CD14-positive monocyte (primary cell): ENCODE results near the gene MAP1LC3B. TPM values are rescaled to one million over a fixed set of nuclear protein-coding genes. Genes with fewer than 3 reads are reported as not detected.

Source experiments
- DNase-seq, 3 donors: peaks; one replicate each; pipeline ENCODE4 v3.0.0-alpha.2; 2011 to 2022
- H2AFZ ChIP-seq: 2 replicates; pipeline ENCODE4 v1.6.0; 2012; ENCODE audit warnings: mild to moderate bottlenecking, low read depth, low read length, inconsistent platforms; ENCODE audit not compliant: insufficient read depth, poor library complexity, severe bottlenecking
- H3K27ac ChIP-seq, 2 donors: 1 replicate in 1 of 2; 2 replicates in 1 of 2; pipeline ENCODE4 v1.5.1; 2012 to 2013; ENCODE audit warnings: low read length in 2 of 2, control low read depth in 1 of 2, inconsistent platforms in 1 of 2, low read depth in 1 of 2, mild to moderate bottlenecking in 1 of 2
- H3K27me3 ChIP-seq, 2 donors: one replicate each; pipeline versions ENCODE4 v1.6.0 to v1.6.1; 2011 to 2013; ENCODE audit warnings: low read length in 2 of 2; ENCODE audit not compliant: control insufficient read depth in 2 of 2, insufficient read depth in 2 of 2
- H3K36me3 ChIP-seq, 2 donors: replicated peaks in 1 of 2; 1 replicate in 1 of 2; 2 replicates in 1 of 2; pipeline versions ENCODE4 v1.5.1 to v1.6.1; 2012 to 2013; ENCODE audit warnings: low read length in 2 of 2, control low read depth in 1 of 2, inconsistent platforms in 1 of 2, mild to moderate bottlenecking in 1 of 2; ENCODE audit not compliant: insufficient read depth in 2 of 2, control insufficient read depth in 1 of 2
- H3K4me1 ChIP-seq, 2 donors: 1 replicate in 1 of 2; 2 replicates in 1 of 2; pipeline versions ENCODE4 v1.5.1 to v1.6.1; 2012 to 2013; ENCODE audit warnings: low read length in 2 of 2, control low read depth in 1 of 2, inconsistent platforms in 1 of 2, mild to moderate bottlenecking in 1 of 2, moderate library complexity in 1 of 2; ENCODE audit not compliant: insufficient read depth in 2 of 2, control insufficient read depth in 1 of 2
- H3K4me2 ChIP-seq: replicated peaks from 2 replicates; pipeline ENCODE3; 2012; ENCODE audit warnings: low read length, moderate library complexity, mild to moderate bottlenecking; ENCODE audit not compliant: poor library complexity, severe bottlenecking; ENCODE audit errors: extremely low read depth
- H3K4me3 ChIP-seq, 3 experiments: fragments of 200-600 bp in 1 of 3; sonication (generic) in 1 of 3; replicated peaks in 1 of 3; 1 replicate in 2 of 3; 2 replicates in 1 of 3; pipeline ENCODE4 v1.5.1; 2011 to 2013; ENCODE audit warnings: low read length in 3 of 3, mild to moderate bottlenecking in 3 of 3, control low read depth in 2 of 3, low read depth in 2 of 3, inconsistent platforms in 1 of 3, moderate library complexity in 1 of 3
- H3K79me2 ChIP-seq: 2 replicates; pipeline ENCODE4 v1.6.0; 2012; ENCODE audit warnings: mild to moderate bottlenecking, control low read depth, inconsistent platforms, low read length, moderate library complexity; ENCODE audit not compliant: insufficient read depth
- H3K9ac ChIP-seq: 2 replicates; pipeline ENCODE4 v1.6.0; 2017; ENCODE audit warnings: low read length, mild to moderate bottlenecking; ENCODE audit not compliant: insufficient read depth, poor library complexity, severe bottlenecking
- H3K9me3 ChIP-seq, 2 donors: replicated peaks in 1 of 2; 1 replicate in 1 of 2; 2 replicates in 1 of 2; pipeline versions ENCODE4 v1.5.1 to v1.6.1; 2012 to 2013; ENCODE audit warnings: low read length in 2 of 2, control low read depth in 1 of 2; ENCODE audit not compliant: control insufficient read depth in 1 of 2, insufficient read depth in 1 of 2
- H4K20me1 ChIP-seq: 2 replicates; pipeline ENCODE4 v1.6.0; 2012; ENCODE audit warnings: mild to moderate bottlenecking, low read length, control low read depth, moderate library complexity; ENCODE audit not compliant: insufficient read depth
- H3K27ac Mint-ChIP-seq, 7 donors: one replicate each; pipeline ENCODE4 v1.8.0; 2020; ENCODE audit warnings: mild to moderate bottlenecking in 7 of 7, mixed read lengths in 7 of 7, moderate library complexity in 6 of 7, inconsistent platforms in 2 of 7
- H3K27me3 Mint-ChIP-seq, 3 donors: one replicate each; pipeline ENCODE4 v1.8.0; 2021 to 2022; ENCODE audit warnings: low read depth in 3 of 3, mild to moderate bottlenecking in 3 of 3, mixed read lengths in 3 of 3, moderate library complexity in 3 of 3, inconsistent platforms in 1 of 3
- H3K36me3 Mint-ChIP-seq, 2 donors: one replicate each; pipeline ENCODE4 v1.8.0; 2020; ENCODE audit warnings: mixed read lengths in 2 of 2, inconsistent platforms in 1 of 2, mild to moderate bottlenecking in 1 of 2
- H3K4me1 Mint-ChIP-seq: one replicate; pipeline ENCODE4 v1.8.0; 2020; ENCODE audit warnings: mild to moderate bottlenecking, mixed read lengths
- H3K4me3 Mint-ChIP-seq, 2 donors: one replicate each; pipeline ENCODE4 v1.8.0; 2020; ENCODE audit warnings: mild to moderate bottlenecking in 2 of 2, mixed read lengths in 2 of 2, moderate library complexity in 1 of 2
- H3K9me3 Mint-ChIP-seq, 7 donors: one replicate each; pipeline ENCODE4 v1.8.0; 2020 to 2022; ENCODE audit warnings: mixed read lengths in 7 of 7, mild to moderate bottlenecking in 6 of 7, moderate library complexity in 6 of 7, inconsistent platforms in 2 of 7
- CTCF ChIP-seq: fragments of 200-600 bp; IDR thresholded peaks from one replicate; pipeline ENCODE4 v1.8.0; 2022; ENCODE audit warnings: antibody characterized with exemption, mild to moderate bottlenecking
- WGBS: methylation state at CpG from one replicate; pipeline ENCODE4 v1.1.5; 2013; ENCODE audit warnings: missing lambda C conversion rate; ENCODE audit not compliant: insufficient coverage; 5-methylcytosine and 5-hydroxymethylcytosine counted together
- intact Hi-C, 2 donors: fragments of 100-400 bp; cut with micrococcal nuclease; formaldehyde crosslinking; loops; one replicate each; pipeline versions ENCODE4 v1.15.0 to v1.15.1; 2023
- polyA plus RNA-seq, 3 donors: library from polyadenylated mRNA; depleted of rRNA in 1 of 3; unstranded in 2 of 3; stranded (reverse) in 1 of 3; fragments of 300-500 nt in 2 of 3; fragments of >200 nt in 1 of 3; fragmentation: Illumina TruSeq in 2 of 3; gene quantifications; 1 replicate in 2 of 3; 2 replicates in 1 of 3; pipeline ENCODE4 v1.2.3, GENCODE V29; 2012 to 2021

The MAP1LC3B gene
- polyA plus RNA-seq, 3 donors = 102 to 147 (median 140) TPM

- peaks cover 7 to 17% of the 10 kb centered on the region in 2 donors for H3K4me1 ChIP-seq
- Mint-ChIP-seq H3K4me3 (no peak overlapping the region), H3K9me3 (peaks cover 0 to 2% (median 0%) of the 10 kb centered on the region in 7 donors), H3K36me3 (peaks cover 70 to 81% of the 10 kb centered on the region in 2 donors), H3K27me3 (peaks cover 2 to 3% (median 3%) of the 10 kb centered on the region in 3 donors), H3K27ac (no peak overlapping the region), H3K4me1 (peaks cover 12% of the 10 kb centered on the region)
- 90% methylated on average over 2 of the region's 13 CpGs for WGBS
- no peak overlapping the region for H2AFZ ChIP-seq
- peaks cover 18% of the 10 kb centered on the region for H4K20me1 ChIP-seq
- H3K9ac ChIP-seq = no peak overlapping the region
- H3K36me3 ChIP-seq = peaks cover 41 to 53% of the 10 kb centered on the region in 2 donors
- no peak overlapping the region for H3K4me3 ChIP-seq
- H3K4me2 ChIP-seq = no peak overlapping the region
- no peak for TF ChIP-seq CTCF
- H3K79me2 ChIP-seq = no peaks in the 10 kb centered on the region
- H3K27me3 ChIP-seq = no peaks in the 10 kb centered on the region
- intact Hi-C loops = no loop called here
- no peak for DNase-seq
- no peak overlapping the region for H3K27ac ChIP-seq
- H3K9me3 ChIP-seq = no peaks in the 10 kb centered on the region
Observed at GRCh38 chr16:87409153-87409552, 17.0 kb downstream of the MAP1LC3B start.

- H3K27me3 ChIP-seq = no peaks in the 10 kb centered on the region
- no peak overlapping the region for H3K4me3 Mint-ChIP-seq
- peaks cover 40 to 52% of the 10 kb centered on the region in 2 donors for H3K36me3 ChIP-seq
- H3K27me3 Mint-ChIP-seq = peaks cover 2 to 3% (median 3%) of the 10 kb centered on the region in 3 donors
- peaks cover 12% of the 10 kb centered on the region for H3K4me1 Mint-ChIP-seq
- H3K9me3 ChIP-seq = no peaks in the 10 kb centered on the region
- H3K9me3 Mint-ChIP-seq = peaks cover 0 to 2% (median 0%) of the 10 kb centered on the region in 7 donors
- no peak for DNase-seq
- H3K36me3 Mint-ChIP-seq = peaks cover 70 to 81% of the 10 kb centered on the region in 2 donors
- no peak overlapping the region for H3K9ac ChIP-seq
- WGBS = 97% methylated on average over 11 of the region's 13 CpGs
- peaks cover 7 to 17% of the 10 kb centered on the region in 2 donors for H3K4me1 ChIP-seq
- H3K4me3 ChIP-seq = no peak overlapping the region
- no peaks in the 10 kb centered on the region for H3K79me2 ChIP-seq
- H2AFZ ChIP-seq = no peak overlapping the region
- H3K27ac Mint-ChIP-seq = no peak overlapping the region
- TF ChIP-seq CTCF = no peak
- H4K20me1 ChIP-seq = peaks cover 12% of the 10 kb centered on the region
- intact Hi-C loops = no loop called here
- H3K27ac ChIP-seq = no peak overlapping the region
- no peak overlapping the region for H3K4me2 ChIP-seq
Observed at GRCh38 chr16:87409781-87410180, 17.6 kb downstream of the MAP1LC3B start.
